Lung (tissue), 12 donors: ENCODE measurements around the gene KCND3. TPM values are rescaled to one million over a fixed set of nuclear protein-coding genes. Genes with fewer than 3 reads are reported as not detected.

ENCODE experiments used
- ATAC-seq: fragments of 200-7000 bp; cut with Tn5 transposase; one replicate; pipeline ENCODE4 v1.9.1; 2020; ENCODE audit warnings: moderate number of reproducible peaks; ENCODE audit not compliant: insufficient read depth, low FRiP score
- DNase-seq, 3 donors: peaks; one replicate each; pipeline ENCODE4 v3.0.0-alpha.2; 2013 to 2017
- H3K27ac ChIP-seq, 2 donors: one replicate each; pipeline ENCODE4 v1.5.1; 2013; ENCODE audit warnings: mild to moderate bottlenecking in 2 of 2, moderate library complexity in 2 of 2, control low read depth in 1 of 2, inconsistent platforms in 1 of 2, low read depth in 1 of 2, low read length in 1 of 2
- H3K27me3 ChIP-seq, 3 donors: one replicate each; pipeline ENCODE4 v1.5.1; 2013; ENCODE audit warnings: low read length in 2 of 3; ENCODE audit not compliant: control insufficient read depth in 3 of 3, insufficient read depth in 3 of 3
- H3K36me3 ChIP-seq, 4 donors: one replicate each; pipeline ENCODE4 v1.5.1; 2013; ENCODE audit warnings: low read length in 4 of 4, mild to moderate bottlenecking in 1 of 4, moderate library complexity in 1 of 4; ENCODE audit not compliant: control insufficient read depth in 4 of 4, insufficient read depth in 4 of 4
- H3K4me1 ChIP-seq, 5 donors: one replicate each; pipeline ENCODE4 v1.5.1; 2013; ENCODE audit warnings: low read length in 5 of 5, mild to moderate bottlenecking in 2 of 5, moderate library complexity in 1 of 5; ENCODE audit not compliant: control insufficient read depth in 5 of 5, insufficient read depth in 5 of 5
- H3K4me3 ChIP-seq: one replicate; pipeline ENCODE4 v1.5.1; 2013; ENCODE audit warnings: mild to moderate bottlenecking, control low read depth, moderate library complexity
- H3K9ac ChIP-seq, 2 donors: one replicate each; pipeline ENCODE4 v1.5.1; 2013; ENCODE audit warnings: low read length in 2 of 2, control low read depth in 1 of 2; ENCODE audit not compliant: insufficient read depth in 1 of 2
- H3K9me3 ChIP-seq, 4 donors: one replicate each; pipeline ENCODE4 v1.5.1; 2013; ENCODE audit warnings: low read length in 3 of 4, mild to moderate bottlenecking in 1 of 4, moderate library complexity in 1 of 4; ENCODE audit not compliant: control insufficient read depth in 4 of 4, insufficient read depth in 3 of 4
- WGBS, 2 donors: extraction: QIAGEN DNeasy Blood & Tissue Kit; methylation state at CpG; one replicate each; pipeline ENCODE4 v1.1.7; 2013; 5-methylcytosine and 5-hydroxymethylcytosine counted together
- polyA plus RNA-seq, 2 donors: library from polyadenylated mRNA; stranded (reverse); fragments of 200-250 nt; gene quantifications; one replicate each; pipeline ENCODE4 v1.2.1, GENCODE V29; 2013
- total RNA-seq, 2 donors: library from RNA; depleted of rRNA in 1 of 2; stranded (reverse); fragments of >200 nt in 1 of 2; gene quantifications; one replicate each; pipeline ENCODE4 v1.2.1, GENCODE V29; 2014 to 2021
- TF ChIP-seq, protein P1 (sequence below): IDR thresholded peaks from 2 replicates; pipeline ENCODE4 v1.5.1; 2012; ENCODE audit warnings: mild to moderate bottlenecking; ENCODE audit errors: control extremely low read depth, extremely low read depth
- donor health status: control.
- donor health status: control.
- donor health status: Bipolar disorder and iron deficiency.
- donor health status: healthy.
- donor health status: DM: yes; HTN: yes; CAD: no.

KCND3 gene
- total and polyA plus RNA-seq, 4 donors, result 1.3 to 12.1 (median 4.9) TPM

DNA sequence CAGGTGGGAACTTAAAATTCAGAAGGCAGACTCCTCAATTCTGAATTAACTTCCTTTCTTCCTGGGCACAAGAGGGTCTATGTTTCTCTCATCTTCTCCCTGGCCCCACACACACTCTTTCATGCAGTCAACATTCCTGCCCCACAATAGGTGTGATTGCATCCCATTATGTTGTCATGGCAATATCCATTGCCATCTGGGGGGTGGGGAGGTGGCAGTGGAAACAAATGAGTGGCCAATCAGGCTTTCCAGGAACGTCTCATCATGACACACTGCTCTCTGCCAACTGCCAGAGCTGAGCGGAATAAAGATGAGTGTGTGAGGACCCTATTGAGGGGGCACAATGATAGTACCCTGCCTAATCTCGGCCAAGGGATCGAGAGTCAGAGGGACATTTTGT, 80.4 kb downstream of the KCND3 start:
- Histone ChIP-seq H3K36me3 (no peaks in the 10 kb centered on the region), H3K27ac (no peak overlapping the region), H3K27me3 (peaks cover 0 to 16% (median 0%) of the 10 kb centered on the region in 3 donors), H3K4me3 (no peak overlapping the region), H3K4me1 (peaks cover 0 to 7% (median 0%) of the 10 kb centered on the region in 5 donors), H3K9me3 (no peaks in the 10 kb centered on the region), H3K9ac (no peak overlapping the region)
- 72 to 75% methylated on average over 4 of the region's 4 CpGs for WGBS, 2 donors
- TF ChIP-seq, protein P1, sequence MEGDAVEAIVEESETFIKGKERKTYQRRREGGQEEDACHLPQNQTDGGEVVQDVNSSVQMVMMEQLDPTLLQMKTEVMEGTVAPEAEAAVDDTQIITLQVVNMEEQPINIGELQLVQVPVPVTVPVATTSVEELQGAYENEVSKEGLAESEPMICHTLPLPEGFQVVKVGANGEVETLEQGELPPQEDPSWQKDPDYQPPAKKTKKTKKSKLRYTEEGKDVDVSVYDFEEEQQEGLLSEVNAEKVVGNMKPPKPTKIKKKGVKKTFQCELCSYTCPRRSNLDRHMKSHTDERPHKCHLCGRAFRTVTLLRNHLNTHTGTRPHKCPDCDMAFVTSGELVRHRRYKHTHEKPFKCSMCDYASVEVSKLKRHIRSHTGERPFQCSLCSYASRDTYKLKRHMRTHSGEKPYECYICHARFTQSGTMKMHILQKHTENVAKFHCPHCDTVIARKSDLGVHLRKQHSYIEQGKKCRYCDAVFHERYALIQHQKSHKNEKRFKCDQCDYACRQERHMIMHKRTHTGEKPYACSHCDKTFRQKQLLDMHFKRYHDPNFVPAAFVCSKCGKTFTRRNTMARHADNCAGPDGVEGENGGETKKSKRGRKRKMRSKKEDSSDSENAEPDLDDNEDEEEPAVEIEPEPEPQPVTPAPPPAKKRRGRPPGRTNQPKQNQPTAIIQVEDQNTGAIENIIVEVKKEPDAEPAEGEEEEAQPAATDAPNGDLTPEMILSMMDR, result no peak
- DNase-seq, result no peak
- no peak for ATAC-seq

DNA sequence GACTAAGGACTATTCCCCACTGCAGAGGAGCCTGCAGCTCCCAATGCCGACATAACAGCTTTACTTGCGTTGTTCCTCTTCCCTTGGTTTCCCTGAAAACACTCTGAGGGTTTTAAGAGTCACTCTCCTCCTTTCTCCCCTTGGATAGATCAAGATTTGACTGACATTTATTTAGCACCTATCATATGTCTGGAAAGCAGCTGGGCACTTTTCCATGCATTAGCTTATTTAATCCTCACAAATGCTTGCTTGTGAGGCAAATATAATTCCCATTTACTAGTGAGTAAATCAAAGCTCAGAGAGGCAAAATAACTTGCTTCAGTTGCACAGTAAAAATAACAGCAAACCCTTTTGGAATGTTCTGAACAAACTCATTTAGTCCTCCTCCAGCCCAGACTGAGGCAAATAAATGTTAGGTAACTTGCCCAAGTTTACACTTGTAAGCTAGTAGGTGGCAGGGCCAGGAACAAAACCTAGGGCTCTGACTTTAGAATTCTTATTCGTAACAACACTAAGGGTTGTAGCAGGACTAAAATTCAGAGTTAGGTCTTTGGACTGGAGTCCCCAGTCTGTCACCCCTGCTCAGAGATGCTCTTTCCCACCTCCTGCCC, 81.4 kb downstream of the KCND3 start:
- H3K4me3 ChIP-seq, result no peak overlapping the region
- WGBS, 2 donors, result 90 to 91% methylated on average over 3 of the region's 3 CpGs
- no peak overlapping the region for H3K27ac ChIP-seq
- TF ChIP-seq, protein P1, result no peak
- H3K4me1 ChIP-seq, result peaks cover 0 to 8% (median 0%) of the 10 kb centered on the region in 5 donors
- peaks cover 0 to 16% (median 0%) of the 10 kb centered on the region in 3 donors for H3K27me3 ChIP-seq
- H3K9ac ChIP-seq, result no peak overlapping the region
- H3K9me3 ChIP-seq, result no peaks in the 10 kb centered on the region
- no peaks in the 10 kb centered on the region for H3K36me3 ChIP-seq
- no peak for ATAC-seq
- no peak for DNase-seq

DNA sequence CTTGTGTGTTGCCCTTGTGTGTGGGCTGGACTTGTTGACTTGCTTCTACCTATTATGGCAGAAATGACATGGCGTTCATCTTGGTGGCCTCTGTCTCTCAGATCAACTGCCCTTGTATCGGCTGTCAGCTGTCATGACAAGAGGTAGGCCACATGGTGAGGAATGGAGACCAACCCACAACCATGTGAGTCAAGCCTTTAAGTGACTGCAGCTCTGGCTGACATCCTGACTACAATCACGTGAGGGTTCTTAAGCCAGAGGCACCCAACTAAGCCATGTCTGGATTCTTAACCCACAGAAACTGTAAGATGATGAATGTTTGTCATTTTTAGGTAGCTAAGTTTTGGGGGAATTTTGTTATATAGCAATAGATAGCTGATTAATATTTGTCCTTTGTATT, 82.1 kb downstream of the KCND3 start:
- H3K27me3 ChIP-seq, result peaks cover 0 to 16% (median 0%) of the 10 kb centered on the region in 3 donors
- no peak overlapping the region for H3K9ac ChIP-seq
- H3K36me3 ChIP-seq, result no peaks in the 10 kb centered on the region
- WGBS, 2 donors, result 84 to 85% methylated on average over 3 of the region's 3 CpGs
- TF ChIP-seq, protein P1, result no peak
- H3K4me1 ChIP-seq, result peaks cover 0 to 8% (median 0%) of the 10 kb centered on the region in 5 donors
- no peaks in the 10 kb centered on the region for H3K9me3 ChIP-seq
- no peak for ATAC-seq
- H3K4me3 ChIP-seq, result no peak overlapping the region
- no peak overlapping the region for H3K27ac ChIP-seq
- DNase-seq, result no peak

DNA sequence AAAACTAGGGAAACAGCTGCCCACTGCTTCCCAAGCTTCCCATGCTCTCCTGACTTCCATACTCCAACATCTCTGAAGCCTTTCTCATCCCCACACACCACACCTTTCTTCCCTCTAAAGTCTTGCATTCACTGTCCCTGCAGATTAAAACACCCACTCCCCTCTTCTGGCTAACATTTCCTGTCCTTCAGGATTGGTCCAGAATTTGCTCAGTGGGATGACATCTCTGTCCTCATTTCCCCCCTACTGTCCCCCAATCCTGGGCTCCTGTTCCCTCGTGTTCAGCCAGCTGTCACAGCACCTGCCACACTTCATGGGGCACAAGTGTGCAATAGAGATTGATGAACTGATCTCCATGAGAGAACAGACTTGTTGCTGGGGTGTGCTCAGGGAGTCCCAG, 82.7 kb downstream of the KCND3 start:
- Histone ChIP-seq H3K27me3 (peaks cover 0 to 19% (median 0%) of the 10 kb centered on the region in 3 donors), H3K36me3 (no peaks in the 10 kb centered on the region), H3K9me3 (no peaks in the 10 kb centered on the region), H3K27ac (no peak overlapping the region), H3K9ac (no peak overlapping the region), H3K4me1 (peaks cover 0 to 8% (median 0%) of the 10 kb centered on the region in 5 donors), H3K4me3 (no peak overlapping the region)
- no peak for ATAC-seq
- TF ChIP-seq, protein P1, result no peak
- WGBS, 2 donors, result 34 to 69% methylated on average over 1 of the region's 1 CpG
- no peak for DNase-seq
